CD4-positive, alpha-beta T cell treated with Interleukin-4 for 1 hour (primary cell): ENCODE measurements around the gene NEK2.
"Not testable (repeated sequence)": the region's sequence is repeated elsewhere in the genome, so short reads cannot be mapped to it uniquely, and the experiment has no call there.

Experiments
- DNase-seq, 2 donors: peaks; one replicate each; pipeline ENCODE4 v3.0.0-alpha.2; 2020 to 2022

NEK2 gene

GRCh38 chr1:211693911-211694310 is 18.5 kb upstream of the NEK2 start:
- not testable (repeated sequence) for DNase-seq

- no peak for DNase-seq
Observed at GRCh38 chr1:211688421-211688820, 13.0 kb upstream of the NEK2 start.

GRCh38 chr1:211687462-211688215 is 12.2 kb upstream of the NEK2 start:
- peak in 1 of 2 donors; percentile 33 for DNase-seq

GRCh38 chr1:211685823-211686222 is 10.4 kb upstream of the NEK2 start:
- DNase-seq: no peak

GRCh38 chr1:211684791-211685190 is 9.4 kb upstream of the NEK2 start:
- no peak for DNase-seq

GRCh38 chr1:211684331-211684730 is 8.9 kb upstream of the NEK2 start:
- DNase-seq: no peak

GRCh38 chr1:211683396-211684297 is 8.2 kb upstream of the NEK2 start:
- DNase-seq: no peak

GRCh38 chr1:211682186-211682585 is 6.8 kb upstream of the NEK2 start:
- not testable (repeated sequence) for DNase-seq

- DNase-seq: peak; percentile 86 to 87
Observed at GRCh38 chr1:211680752-211681327, 5.4 kb upstream of the NEK2 start.

- DNase-seq: peak in 1 of 2 donors; percentile 17
Observed at GRCh38 chr1:211677659-211678058, 2.2 kb upstream of the NEK2 start.

- no peak for DNase-seq
Observed at GRCh38 chr1:211676761-211677160, 1.3 kb upstream of the NEK2 start.

GRCh38 chr1:211676106-211676583 is 724 bp upstream of the NEK2 start:
- no peak for DNase-seq

- no peak for DNase-seq
Observed at GRCh38 chr1:211667065-211667617, 8.3 kb downstream of the NEK2 start.

- DNase-seq: no peak
Observed at GRCh38 chr1:211660718-211661222, 14.7 kb downstream of the NEK2 start.

- no peak for DNase-seq
Observed at GRCh38 chr1:211656728-211657127, 18.7 kb downstream of the NEK2 start.

- DNase-seq: peak; percentile 81 to 82
Observed at GRCh38 chr1:211654838-211655787, 20.3 kb downstream of the NEK2 start.

- DNase-seq: no peak
Observed at GRCh38 chr1:211653959-211654496, 21.4 kb downstream of the NEK2 start.

- no peak for DNase-seq
Observed at GRCh38 chr1:211653293-211653692, 22.1 kb downstream of the NEK2 start.

GRCh38 chr1:211652371-211652770 is 23.1 kb downstream of the NEK2 start:
- no peak for DNase-seq

GRCh38 chr1:211650904-211651303 is 24.5 kb downstream of the NEK2 start:
- DNase-seq: no peak
